ENCODE measurements around the gene ZNF319.

ZNF319 gene

GRCh38 chr16:57956270-57956808 is 44.1 kb downstream of the ZNF319 start:
- no peak for DNase-seq (ENCODE audit: low read depth, low spot score)

GRCh38 chr16:57955572-57956188 is 44.8 kb downstream of the ZNF319 start:
- DNase-seq (ENCODE audit: low read depth, low spot score): no peak

- no peak for DNase-seq (ENCODE audit: low read depth, low spot score)
Observed at GRCh38 chr16:57953857-57954256, 46.6 kb downstream of the ZNF319 start.

- DNase-seq (ENCODE audit: low read depth, low spot score): no peak
Observed at GRCh38 chr16:57952909-57953308, 47.6 kb downstream of the ZNF319 start.

GRCh38 chr16:57951204-57951960 is 49.1 kb downstream of the ZNF319 start:
- no peak for DNase-seq (ENCODE audit: low read depth, low spot score)

- DNase-seq (ENCODE audit: low read depth, low spot score): no peak
Observed at GRCh38 chr16:57950382-57950781, 50.1 kb downstream of the ZNF319 start.

GRCh38 chr16:57949595-57950238 is 50.8 kb downstream of the ZNF319 start:
- no peak for DNase-seq (ENCODE audit: low read depth, low spot score)

GRCh38 chr16:57949013-57949412 is 51.5 kb downstream of the ZNF319 start:
- no peak for DNase-seq (ENCODE audit: low read depth, low spot score)

- DNase-seq (ENCODE audit: low read depth, low spot score): no peak
Observed at GRCh38 chr16:57948027-57948426, 52.4 kb downstream of the ZNF319 start.

- DNase-seq (ENCODE audit: low read depth, low spot score): no peak
Observed at GRCh38 chr16:57947261-57947660, 53.2 kb downstream of the ZNF319 start.

- no peak for DNase-seq (ENCODE audit: low read depth, low spot score)
Observed at GRCh38 chr16:57946181-57946801, 54.2 kb downstream of the ZNF319 start.

- DNase-seq (ENCODE audit: low read depth, low spot score): no peak
Observed at GRCh38 chr16:57945740-57946138, 54.7 kb downstream of the ZNF319 start.

- DNase-seq (ENCODE audit: low read depth, low spot score): no peak
Observed at GRCh38 chr16:57944970-57945739, 55.3 kb downstream of the ZNF319 start.

All from smooth muscle cell of the brain vasculature (primary cell).